ENCODE measurements around the gene SUGP2.

Gene SUGP2

GRCh38 chr19:18969931-18970659 is 63.2 kb downstream of the SUGP2 start:
- DNase-seq (ENCODE audit: low spot score), result no peak
- H3K4me3 ChIP-seq, result no peak overlapping the region
- TF ChIP-seq CTCF (IDR thresholded peaks at IDR 0.05), result no peak
- peak overlapping the region in 1 of 2 donors; percentile 58 for H3K27ac ChIP-seq

DNA sequence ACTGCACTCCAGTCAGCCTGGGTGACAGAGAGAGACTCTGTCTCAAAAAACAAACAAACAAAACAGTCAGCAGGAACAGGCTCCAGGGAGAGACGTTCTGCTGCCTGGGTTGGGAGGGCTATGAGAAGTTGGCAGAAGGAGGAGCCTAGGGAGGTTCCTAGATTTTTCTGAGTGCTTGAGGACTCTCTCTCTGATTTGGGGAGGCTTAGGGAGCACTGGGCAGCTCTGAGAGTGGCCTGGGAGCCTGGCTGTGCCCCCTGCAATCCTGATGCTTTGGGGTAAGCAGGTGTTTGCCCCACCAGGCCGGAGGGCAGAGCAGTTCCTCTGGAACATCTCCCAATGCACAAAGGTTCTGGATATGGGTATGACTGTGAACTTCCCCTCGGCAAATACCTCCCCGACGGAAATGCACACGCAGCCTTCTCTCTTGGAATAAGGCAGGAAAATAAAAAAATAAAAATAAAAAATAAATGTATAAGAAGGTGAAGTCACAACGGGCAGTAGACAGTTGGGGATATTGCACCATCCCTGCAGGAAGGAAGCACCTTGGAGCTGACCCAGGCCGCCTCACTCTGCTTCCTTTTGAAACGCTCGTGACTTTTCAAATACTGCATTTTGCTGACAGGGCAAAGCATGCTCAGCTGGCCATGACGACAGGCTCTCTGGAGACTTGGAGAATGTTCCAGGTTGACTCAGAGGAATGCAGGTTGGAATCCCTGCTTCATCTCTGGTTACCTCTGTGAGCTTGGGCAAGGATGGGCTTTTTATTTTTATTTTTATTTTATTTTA is 65.8 kb downstream of the SUGP2 start:
- Histone ChIP-seq H3K27ac (peak overlapping the region; percentile 68 to 74), H3K4me3 (no peak overlapping the region)
- no peak for DNase-seq (ENCODE audit: low spot score)
- no peak for TF ChIP-seq CTCF (IDR thresholded peaks at IDR 0.05)

DNA sequence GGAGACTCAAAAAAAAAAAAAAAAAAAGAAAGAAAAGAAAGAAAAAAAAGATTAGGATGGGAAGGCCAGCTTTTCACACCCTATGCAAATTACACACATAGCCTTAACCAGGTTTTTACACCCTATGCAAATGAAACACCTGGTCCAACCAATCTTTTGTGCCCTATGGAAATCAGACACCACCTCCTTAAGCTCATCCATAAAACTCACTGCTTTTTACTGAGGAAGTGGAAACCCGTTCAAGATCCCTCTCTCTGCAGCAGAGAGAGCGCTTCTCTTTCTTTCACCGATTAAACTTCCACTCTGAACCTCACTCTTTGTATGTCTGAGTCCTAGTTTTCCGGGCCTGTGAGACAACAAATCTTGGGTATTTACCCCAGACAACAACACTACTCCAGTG is 67.0 kb downstream of the SUGP2 start:
- peak overlapping the region; percentile 14 to 46 for H3K27ac ChIP-seq
- no peak overlapping the region for H3K4me3 ChIP-seq
- no peak for DNase-seq (ENCODE audit: low spot score)
- no peak for TF ChIP-seq CTCF (IDR thresholded peaks at IDR 0.05)

- no peak for DNase-seq (ENCODE audit: low spot score)
- H3K4me3 ChIP-seq, result no peak overlapping the region
- no peak overlapping the region for H3K27ac ChIP-seq
- TF ChIP-seq CTCF (IDR thresholded peaks at IDR 0.05), result no peak
These were observed 69.2 kb downstream of the SUGP2 start for GRCh38 chr19:18964121-18964520.

- Histone ChIP-seq H3K27ac (no peak overlapping the region), H3K4me3 (no peak overlapping the region)
- DNase-seq (ENCODE audit: low spot score), result no peak
- no peak for TF ChIP-seq CTCF (IDR thresholded peaks at IDR 0.05)
These were observed 71.3 kb downstream of the SUGP2 start for GRCh38 chr19:18961767-18962620.

DNA sequence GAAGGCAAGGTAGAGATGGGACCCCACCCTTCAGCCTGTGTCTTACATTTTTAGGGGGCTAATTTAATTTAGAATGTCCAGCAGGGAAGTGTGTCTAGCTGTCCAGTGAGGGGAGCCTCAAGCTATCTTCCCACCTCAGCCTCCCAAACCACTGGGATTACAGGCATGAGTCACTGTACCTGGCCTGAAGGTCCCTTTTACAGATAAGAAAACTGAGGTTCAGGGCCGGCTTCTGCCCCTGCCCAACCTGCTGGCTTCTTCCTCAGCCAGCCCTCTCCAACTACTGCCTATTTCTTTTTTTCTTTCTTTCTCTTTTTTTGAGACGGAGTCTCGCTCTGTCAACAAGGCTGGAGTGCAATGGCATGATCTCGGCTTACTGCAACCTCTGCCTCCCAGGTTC is 72.9 kb downstream of the SUGP2 start:
- no peak for DNase-seq (ENCODE audit: low spot score)
- Histone ChIP-seq H3K27ac (no peak overlapping the region), H3K4me3 (no peak overlapping the region)
- TF ChIP-seq CTCF (IDR thresholded peaks at IDR 0.05), result no peak

Measured in coronary artery (tissue), 2 donors.